HG02840 (cell line): ENCODE measurements around the gene MSANTD1.
"Not testable (repeated sequence)": the region's sequence is repeated elsewhere in the genome, so short reads cannot be mapped to it uniquely, and the experiment has no call there.

Experiments used
- ATAC-seq: cut with Tn5 transposase; IDR thresholded peaks from one replicate; pipeline ENCODE4 v1.9.1; 2021; ENCODE audit warnings: mild to moderate bottlenecking, moderate library complexity, moderate number of reproducible peaks; ENCODE audit not compliant: unreplicated experiment, low FRiP score

Gene MSANTD1

DNA sequence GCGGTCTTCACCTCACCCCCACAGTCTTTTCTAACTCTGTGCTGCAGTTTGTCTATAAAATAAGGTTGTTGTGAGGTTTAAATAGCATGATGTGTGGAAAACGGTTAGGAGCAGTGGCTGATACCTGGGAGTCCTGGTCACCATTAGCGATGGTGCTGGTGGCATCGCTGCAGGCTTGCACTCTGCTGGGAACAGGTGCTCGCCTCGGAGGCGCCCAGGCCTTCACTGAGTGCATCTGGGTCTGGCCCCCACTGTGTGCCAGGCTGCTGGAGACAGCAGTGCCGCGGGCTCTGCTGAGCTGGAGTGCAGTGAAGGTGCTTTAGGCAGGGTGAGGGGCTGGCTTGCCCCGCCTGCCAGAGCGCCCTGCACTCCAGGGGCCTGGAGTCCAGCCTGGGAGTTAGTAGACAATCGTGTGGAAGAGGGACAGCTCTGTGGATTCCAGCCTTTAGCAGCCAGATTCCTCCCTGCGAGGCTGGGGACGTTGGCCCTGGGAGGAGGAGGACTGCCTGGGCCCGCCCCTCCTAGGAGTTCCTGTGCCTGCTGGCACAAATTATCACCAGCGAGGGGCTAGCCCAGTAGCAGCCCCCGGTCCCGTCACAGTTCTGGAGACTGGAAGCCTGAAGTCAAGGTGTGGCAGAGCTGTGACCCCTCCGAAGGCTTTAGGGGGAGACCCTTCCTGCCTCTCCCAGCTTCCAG is 51.2 kb downstream of the MSANTD1 start:
- no peak for ATAC-seq

DNA sequence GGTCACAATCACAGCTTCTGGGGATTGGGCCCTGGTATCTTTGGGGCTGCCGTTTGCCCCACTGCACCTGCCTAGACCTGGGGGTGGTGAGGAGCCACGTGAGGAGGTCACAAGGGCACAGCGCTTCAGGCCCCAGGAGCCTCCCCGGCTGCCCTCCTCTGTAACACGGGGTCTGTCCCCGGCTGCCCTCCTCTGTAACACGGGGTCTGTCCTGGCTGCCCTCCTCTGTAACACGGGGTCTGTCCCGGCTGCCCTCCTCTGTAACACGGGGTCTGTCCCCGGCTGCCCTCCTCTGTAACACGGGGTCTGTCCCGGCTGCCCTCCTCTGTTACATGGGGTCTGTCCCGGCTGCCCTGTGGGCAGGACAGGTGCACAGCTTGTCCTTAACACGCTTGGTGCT is 51.9 kb downstream of the MSANTD1 start:
- not testable (repeated sequence) for ATAC-seq

DNA sequence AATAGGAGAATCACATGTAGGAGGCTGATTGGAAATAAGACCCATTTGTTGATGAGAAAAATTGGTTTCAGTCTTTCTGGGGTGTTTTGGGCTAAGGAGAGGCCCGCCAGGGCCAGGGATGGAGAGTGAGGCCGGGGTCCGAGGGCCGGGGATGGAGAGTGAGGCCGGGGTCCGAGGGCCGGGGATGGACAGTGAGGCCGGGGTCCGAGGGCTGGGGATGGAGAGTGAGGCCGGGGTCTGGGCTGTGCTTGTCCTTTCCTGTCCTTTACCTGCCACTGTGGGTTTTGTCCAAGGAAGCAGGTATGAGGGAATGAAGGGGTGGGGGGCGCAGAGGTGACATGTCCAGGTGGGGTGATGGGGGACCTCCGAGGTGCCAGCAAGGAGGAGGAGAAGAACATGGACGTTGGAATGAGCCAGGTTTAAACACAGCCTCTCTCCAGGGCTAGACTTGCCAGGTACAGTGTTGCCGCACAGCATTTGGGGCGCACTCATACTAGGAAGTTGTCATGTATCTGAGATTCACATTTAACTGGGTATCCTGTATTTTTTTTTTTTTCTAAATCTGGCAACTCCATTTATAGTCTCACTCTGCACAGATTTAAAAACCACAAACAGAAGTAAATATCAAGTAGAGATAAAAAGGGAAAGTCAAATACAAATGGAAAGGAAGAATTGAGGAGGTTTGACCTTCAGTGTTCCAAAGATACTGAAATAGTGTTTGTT is 52.7 kb downstream of the MSANTD1 start:
- ATAC-seq = no peak

DNA sequence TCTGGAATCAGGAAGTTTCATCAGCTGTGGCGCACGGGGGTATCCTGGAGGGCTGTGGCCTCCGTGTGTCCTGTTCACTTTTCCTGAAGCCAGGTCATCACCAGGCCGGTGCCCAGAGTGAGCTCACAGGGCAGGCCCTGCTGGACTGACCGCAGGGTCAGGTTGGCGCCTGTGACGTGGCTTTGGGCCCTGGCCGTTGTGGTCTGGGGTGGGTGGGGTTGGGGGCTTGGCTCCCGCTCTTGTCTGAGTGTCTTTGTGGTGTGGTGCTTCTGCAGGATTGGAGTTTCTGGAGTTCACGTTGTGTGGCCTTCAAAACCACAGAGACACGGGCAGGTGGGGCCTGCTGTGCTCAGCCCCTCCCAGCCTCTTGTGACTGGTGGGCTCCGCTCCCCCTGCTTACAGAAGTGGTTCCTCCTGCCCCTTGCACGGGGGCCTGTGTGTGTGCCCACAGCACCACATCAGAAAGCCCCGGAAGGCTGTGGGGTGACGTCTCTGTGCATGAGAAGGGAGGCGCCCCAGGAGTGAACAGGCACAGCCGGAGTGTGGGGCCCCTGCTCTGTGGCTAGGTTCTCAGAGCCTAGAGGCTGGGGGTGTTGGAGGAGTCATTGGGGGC is 53.3 kb downstream of the MSANTD1 start:
- no peak for ATAC-seq

DNA sequence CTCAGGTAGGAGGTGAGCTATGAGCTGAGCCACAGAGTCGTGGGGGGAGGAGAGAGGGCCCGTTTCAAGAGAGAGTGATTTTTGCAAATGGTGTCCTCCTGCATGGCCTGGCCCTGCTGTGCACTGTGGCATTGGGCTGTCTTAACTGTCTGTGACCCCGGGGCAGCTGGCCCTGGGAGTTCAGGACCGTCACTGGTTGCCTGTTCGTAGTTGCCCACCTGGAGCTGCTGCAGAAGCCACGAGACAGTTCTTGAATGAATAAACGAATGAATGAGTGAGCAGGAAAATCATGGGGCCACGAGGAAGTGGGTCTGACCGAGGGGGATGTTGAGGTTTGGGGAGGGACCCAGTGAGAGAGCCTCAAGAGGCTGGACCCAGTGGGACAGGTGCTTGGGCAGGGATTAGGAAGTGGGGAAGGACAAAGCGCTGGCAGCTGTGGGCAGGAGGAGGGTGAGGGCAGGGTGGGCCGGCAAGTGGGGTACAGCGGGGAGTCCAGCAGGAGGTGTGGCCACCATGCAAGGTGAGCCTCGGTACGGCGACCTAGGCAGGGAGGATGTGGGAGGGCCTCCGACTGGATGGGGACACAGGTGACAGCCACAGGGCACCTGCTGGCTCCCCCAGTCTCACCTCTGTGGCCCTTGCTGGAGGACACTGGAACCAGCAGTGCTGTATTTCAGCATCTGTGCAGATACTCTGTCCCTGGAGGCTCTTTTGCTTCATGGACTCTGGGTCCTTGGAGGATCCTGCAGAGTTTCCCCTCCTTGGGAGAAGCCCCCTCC is 54.0 kb downstream of the MSANTD1 start:
- ATAC-seq = no peak

DNA sequence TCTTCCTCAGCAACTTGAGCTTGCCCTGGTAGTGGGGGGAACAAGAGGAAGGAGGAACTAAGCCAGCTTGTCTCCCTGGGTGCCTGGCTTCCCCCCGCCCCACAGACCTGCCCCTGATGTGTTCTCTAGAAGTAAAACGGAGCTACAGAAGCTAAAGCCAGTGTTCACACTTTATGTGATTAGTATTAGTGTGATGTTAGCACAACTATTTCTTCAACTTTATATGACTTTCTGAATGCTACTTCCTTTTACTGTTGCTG is 54.5 kb downstream of the MSANTD1 start:
- ATAC-seq = no peak

DNA sequence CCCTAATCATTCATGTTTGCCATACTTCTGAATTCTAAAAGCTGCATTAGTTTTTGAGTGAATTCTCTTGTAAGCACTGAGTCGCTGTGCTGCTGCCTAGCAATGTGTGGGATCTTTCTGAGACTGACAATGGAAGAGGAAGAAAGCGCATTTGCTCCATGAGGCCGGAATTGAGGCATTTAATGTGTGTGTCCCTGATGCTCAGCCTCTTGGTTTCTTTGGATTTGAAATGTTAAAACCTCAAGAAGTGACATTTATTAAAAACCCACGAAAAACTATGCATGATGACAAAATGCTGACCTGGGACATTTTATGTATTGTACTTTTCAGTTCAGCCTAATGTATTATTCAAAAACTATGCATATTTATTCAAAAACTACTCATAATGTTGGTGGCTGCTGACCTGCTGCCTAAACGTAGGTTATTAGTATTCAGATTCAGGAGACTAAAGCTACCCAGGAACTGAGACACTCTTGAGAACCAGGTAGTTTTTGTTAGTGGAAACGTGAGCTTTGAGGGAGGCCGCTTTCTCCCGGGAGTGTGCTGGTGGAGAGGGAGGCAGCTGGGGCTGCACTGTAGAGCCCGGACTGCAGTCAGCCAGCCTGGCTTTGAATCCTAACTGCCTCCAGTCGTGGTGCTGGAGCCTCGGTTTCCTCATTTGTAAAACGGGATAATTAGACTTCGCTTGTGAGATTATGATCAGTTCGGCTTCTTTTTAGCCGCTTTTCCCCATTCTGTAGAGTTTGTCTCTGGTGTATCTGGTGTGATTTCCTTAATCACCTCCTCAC is 55.2 kb downstream of the MSANTD1 start:
- no peak for ATAC-seq

DNA sequence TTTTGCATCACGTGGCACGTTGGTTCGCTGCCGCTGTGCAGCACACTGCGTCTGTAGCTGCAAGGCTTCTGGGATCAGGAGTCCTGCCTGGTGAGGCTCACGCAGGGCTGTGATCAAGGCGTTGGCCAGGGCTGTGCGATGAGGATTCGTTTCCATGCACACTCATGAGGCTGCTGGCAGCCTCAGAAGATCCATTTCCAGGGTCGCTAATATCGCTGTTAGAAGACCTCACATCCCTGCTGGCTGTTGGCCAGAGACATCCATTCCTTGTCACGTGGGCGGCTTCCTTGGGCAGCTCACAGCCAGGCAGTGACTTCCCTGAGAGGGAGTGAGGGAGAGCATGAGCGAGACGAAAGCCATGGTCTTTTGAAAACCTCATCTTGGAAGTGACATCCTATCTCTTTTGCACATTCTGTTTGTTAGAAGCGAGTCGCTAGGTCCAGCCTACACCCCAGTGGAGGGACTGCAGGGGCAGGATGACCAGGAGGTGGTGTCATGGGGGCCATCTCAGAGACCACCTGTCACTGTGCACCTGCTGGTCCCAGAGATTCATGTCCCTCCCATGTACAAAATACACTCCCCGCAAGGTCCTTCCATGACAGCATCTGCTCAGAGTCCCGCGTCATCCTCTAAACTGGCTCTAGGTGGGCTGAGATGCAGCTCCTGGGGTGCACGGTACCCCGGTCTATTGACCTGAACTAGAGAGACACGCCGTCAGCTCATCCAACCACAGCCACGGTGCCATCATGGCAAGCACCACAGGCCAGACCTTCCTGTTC is 56.1 kb downstream of the MSANTD1 start:
- no peak for ATAC-seq

DNA sequence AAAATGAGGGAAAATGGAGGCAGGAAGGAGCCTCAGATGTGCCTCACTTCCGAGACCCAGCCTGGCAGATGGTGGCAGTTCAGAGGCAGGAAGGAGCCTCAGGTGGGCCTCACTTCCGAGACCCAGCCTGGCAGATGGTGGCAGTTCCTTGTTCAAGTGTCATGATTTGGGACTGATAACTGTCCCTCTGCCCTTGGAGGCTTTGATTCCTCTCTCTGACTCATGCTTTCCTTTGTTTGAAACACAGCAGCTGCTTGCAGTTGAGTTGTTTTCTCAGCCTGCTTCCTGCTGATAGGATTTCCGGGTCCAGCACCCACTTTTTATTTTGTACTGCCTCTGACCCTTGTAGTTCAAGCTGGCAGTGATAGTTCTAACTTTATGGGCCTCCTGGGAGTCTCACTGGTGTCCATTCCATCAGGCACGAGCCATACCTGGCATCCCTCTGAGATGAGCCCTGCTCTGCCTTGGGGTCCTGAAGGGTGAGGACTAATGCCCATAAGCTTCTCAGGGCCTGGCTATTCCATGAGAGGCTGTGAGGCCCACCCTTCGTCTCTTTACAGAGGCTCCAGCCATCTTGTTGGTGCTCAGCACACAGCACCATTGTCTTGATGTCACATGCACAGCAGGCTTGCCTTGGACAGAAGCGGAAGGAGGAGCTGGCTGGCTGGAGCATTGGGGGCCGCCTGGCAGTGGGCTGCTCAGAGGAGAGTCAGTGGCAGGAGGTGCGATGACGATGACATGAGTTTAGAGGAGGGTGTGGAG is 56.8 kb downstream of the MSANTD1 start:
- ATAC-seq = no peak
